Measurements from ENCODE around the gene PGAP2.
"Not testable (repeated sequence)": the region's sequence is repeated elsewhere in the genome, so short reads cannot be mapped to it uniquely, and the experiment has no call there.

PGAP2 gene

GRCh38 chr11:3807909-3808860 lies at the start of gene PGAP2:
TSS of gene PGAP2 (plus strand) at chr11:3808560. CDS start at chr11:3811260, 2,700 bp downstream.
- peak; percentile 81 for DNase-seq

GRCh38 chr11:3764266-3764665 lies 44.1 kb upstream of the PGAP2 start:
- no peak for DNase-seq

GRCh38 chr11:3766836-3767235 lies 41.5 kb upstream of the PGAP2 start:
- not testable (repeated sequence) for DNase-seq

- no peak for DNase-seq
Observed at GRCh38 chr11:3767536-3767935, 40.8 kb upstream of the PGAP2 start.

GRCh38 chr11:3773180-3773579 lies 35.2 kb upstream of the PGAP2 start:
- no peak for DNase-seq

- no peak for DNase-seq
Observed at GRCh38 chr11:3775736-3776406, 32.5 kb upstream of the PGAP2 start.

- no peak for DNase-seq
Observed at GRCh38 chr11:3781423-3781822, 26.9 kb upstream of the PGAP2 start.

- DNase-seq, result no peak
Observed at GRCh38 chr11:3782963-3783362, 25.4 kb upstream of the PGAP2 start.

- DNase-seq, result no peak
Observed at GRCh38 chr11:3783611-3784010, 24.7 kb upstream of the PGAP2 start.

GRCh38 chr11:3786781-3787428 lies 21.5 kb upstream of the PGAP2 start:
- no peak for DNase-seq

GRCh38 chr11:3794387-3794786 lies 14.0 kb upstream of the PGAP2 start:
- not testable (repeated sequence) for DNase-seq

GRCh38 chr11:3795131-3796001 lies 13.0 kb upstream of the PGAP2 start:
- DNase-seq, result no peak

GRCh38 chr11:3796002-3796311 lies 12.4 kb upstream of the PGAP2 start:
- DNase-seq, result no peak

GRCh38 chr11:3796346-3796745 lies 12.0 kb upstream of the PGAP2 start:
- DNase-seq, result peak; percentile 6

GRCh38 chr11:3796801-3797328 lies 11.5 kb upstream of the PGAP2 start:
- DNase-seq, result no peak

- DNase-seq, result peak; percentile 100
Observed at GRCh38 chr11:3797329-3798090, 10.8 kb upstream of the PGAP2 start, which contains the start of gene NUP98. TSS of gene NUP98 (minus strand) at chr11:3797554. CDS start at chr11:3782117, 15,437 bp downstream.

- DNase-seq, result no peak
Observed at GRCh38 chr11:3799143-3799542, 9.2 kb upstream of the PGAP2 start.

- no peak for DNase-seq
Observed at GRCh38 chr11:3799873-3800272, 8.5 kb upstream of the PGAP2 start.

- no peak for DNase-seq
Observed at GRCh38 chr11:3802011-3802790, 6.2 kb upstream of the PGAP2 start.

GRCh38 chr11:3803726-3804495 lies 4.4 kb upstream of the PGAP2 start:
- no peak for DNase-seq

Measured in retina (tissue), 1 donor.